Brain microvascular endothelial cell (primary cell): ENCODE results near the gene EML3.
A peak's percentile ranks its signal among the peaks of the same experiment; 100 is the strongest.

Experiments
- DNase-seq: peaks from one replicate; pipeline ENCODE4 v3.0.0-alpha.2; 2020
- H3K27ac ChIP-seq: fragments of 250-450 bp; sonication (Bioruptor Pico); 2 replicates; pipeline ENCODE4 v1.5.1; 2020; ENCODE audit warnings: mild to moderate bottlenecking, moderate library complexity
- H3K27me3 ChIP-seq: fragments of 250-450 bp; sonication (Bioruptor Pico); replicated peaks from 2 replicates; pipeline ENCODE4 v1.5.1; 2020; ENCODE audit warnings: mild to moderate bottlenecking
- H3K36me3 ChIP-seq: fragments of 250-450 bp; sonication (Bioruptor Pico); replicated peaks from 2 replicates; pipeline ENCODE4 v1.5.1; 2020; ENCODE audit warnings: mild to moderate bottlenecking
- H3K4me3 ChIP-seq: 2 replicates; pipeline ENCODE4 v1.5.1; 2011; ENCODE audit warnings: low read depth, mild to moderate bottlenecking, control low read depth, low read length, moderate library complexity
- in situ Hi-C: cut with HindIII; loops from 2 replicates; pipeline ENCODE4 v1.10.0; 2017; ENCODE audit warnings: low sequenced_read_pairs, low pct_ligation_motif_present
- TF ChIP-seq, protein P1 (sequence below): IDR thresholded peaks from 2 replicates; pipeline ENCODE4 v1.5.1; 2011; ENCODE audit warnings: low read depth, mild to moderate bottlenecking, moderate library complexity, low read length, control low read depth, inconsistent platforms; ENCODE audit errors: missing control alignments

EML3 gene

DNA sequence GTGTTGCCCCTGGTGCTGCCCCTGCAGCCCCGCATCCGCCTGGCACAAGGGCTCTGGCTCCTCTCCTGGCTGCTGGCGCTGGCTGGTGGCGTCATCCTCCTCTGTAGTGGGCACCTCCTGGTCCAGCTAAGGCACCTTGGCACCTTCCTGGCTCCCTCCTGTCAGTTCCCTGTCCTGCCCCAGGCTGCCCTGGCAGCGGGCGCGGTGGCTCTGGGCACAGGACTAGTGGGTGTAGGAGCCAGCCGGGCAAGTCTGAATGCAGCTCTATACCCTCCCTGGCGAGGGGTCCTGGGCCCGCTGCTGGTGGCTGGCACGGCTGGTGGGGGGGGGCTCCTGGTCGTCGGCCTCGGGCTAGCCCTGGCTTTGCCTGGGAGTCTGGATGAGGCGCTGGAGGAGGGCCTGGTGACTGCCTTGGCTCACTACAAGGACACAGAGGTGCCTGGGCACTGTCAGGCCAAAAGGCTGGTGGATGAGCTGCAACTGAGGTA lies 760 bp upstream of the EML3 start:
- Histone ChIP-seq H3K36me3 (peaks cover 10% of the 10 kb centered on the region), H3K27me3 (no peaks in the 10 kb centered on the region), H3K27ac (no peak overlapping the region), H3K4me3 (no peak overlapping the region)
- TF ChIP-seq, protein P1, sequence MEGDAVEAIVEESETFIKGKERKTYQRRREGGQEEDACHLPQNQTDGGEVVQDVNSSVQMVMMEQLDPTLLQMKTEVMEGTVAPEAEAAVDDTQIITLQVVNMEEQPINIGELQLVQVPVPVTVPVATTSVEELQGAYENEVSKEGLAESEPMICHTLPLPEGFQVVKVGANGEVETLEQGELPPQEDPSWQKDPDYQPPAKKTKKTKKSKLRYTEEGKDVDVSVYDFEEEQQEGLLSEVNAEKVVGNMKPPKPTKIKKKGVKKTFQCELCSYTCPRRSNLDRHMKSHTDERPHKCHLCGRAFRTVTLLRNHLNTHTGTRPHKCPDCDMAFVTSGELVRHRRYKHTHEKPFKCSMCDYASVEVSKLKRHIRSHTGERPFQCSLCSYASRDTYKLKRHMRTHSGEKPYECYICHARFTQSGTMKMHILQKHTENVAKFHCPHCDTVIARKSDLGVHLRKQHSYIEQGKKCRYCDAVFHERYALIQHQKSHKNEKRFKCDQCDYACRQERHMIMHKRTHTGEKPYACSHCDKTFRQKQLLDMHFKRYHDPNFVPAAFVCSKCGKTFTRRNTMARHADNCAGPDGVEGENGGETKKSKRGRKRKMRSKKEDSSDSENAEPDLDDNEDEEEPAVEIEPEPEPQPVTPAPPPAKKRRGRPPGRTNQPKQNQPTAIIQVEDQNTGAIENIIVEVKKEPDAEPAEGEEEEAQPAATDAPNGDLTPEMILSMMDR, result no peak
- DNase-seq, result no peak
- in situ Hi-C loops, result no loop called here

- TF ChIP-seq, protein P1, result peak; percentile 9
- H3K27me3 ChIP-seq, result no peaks in the 10 kb centered on the region
- H3K4me3 ChIP-seq, result peak overlapping the region; percentile 75
- no peak for DNase-seq
- peak overlapping the region; percentile 42 for H3K27ac ChIP-seq
- in situ Hi-C loops, result no loop called here
- peaks cover 7% of the 10 kb centered on the region for H3K36me3 ChIP-seq
These were observed 740 bp downstream of the EML3 start for GRCh38 chr11:62611705-62612365.

DNA sequence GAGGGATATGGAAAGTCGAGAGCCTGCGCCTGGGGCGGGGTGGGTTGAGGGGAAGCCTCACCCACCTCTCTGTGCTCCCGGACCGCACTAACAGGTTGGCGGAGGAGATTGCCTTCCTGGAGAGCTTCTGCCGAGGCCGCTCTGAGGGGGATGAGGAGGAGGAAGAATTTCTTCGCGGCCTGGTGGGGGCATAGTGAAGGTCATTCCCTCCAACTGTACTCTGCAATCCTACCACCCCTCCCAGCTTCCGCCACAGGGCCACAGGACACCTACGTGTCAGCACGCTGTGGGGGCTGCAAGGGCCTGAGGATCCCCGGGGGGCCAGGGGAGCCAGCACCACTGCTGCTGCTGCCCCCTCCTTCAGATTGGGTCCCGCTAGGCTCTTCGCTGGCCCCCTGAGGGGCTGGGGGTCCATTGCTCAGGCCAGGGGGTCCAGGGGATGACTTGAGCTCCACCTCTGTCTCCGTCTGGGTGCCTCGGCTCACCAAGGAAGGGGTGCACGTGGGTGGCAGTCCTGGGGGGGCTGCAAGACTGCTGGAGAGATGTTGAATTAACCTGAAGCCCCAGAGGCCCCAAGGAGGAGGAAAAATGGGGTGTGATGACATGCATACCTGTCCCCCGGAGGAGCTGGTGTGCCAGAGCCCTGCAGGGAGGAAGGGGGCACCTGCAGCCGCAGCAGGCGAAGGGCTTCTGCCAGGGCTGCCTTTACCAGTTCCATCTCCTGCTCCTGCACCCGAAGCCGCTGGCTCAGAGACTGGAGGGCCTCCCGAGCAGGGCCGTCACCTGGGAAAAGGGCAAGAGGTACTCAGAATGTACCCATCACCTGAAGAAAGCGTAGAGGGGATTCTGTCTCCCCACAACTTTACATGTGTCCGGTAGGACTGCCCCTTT lies 1.5 kb downstream of the EML3 start:
- in situ Hi-C loops, result no loop called here
- DNase-seq, result no peak
- peak overlapping the region; percentile 75 for H3K4me3 ChIP-seq
- no peak overlapping the region for H3K27ac ChIP-seq
- peaks cover 2% of the 10 kb centered on the region for H3K36me3 ChIP-seq
- H3K27me3 ChIP-seq, result no peaks in the 10 kb centered on the region
- TF ChIP-seq, protein P1, result no peak

DNA sequence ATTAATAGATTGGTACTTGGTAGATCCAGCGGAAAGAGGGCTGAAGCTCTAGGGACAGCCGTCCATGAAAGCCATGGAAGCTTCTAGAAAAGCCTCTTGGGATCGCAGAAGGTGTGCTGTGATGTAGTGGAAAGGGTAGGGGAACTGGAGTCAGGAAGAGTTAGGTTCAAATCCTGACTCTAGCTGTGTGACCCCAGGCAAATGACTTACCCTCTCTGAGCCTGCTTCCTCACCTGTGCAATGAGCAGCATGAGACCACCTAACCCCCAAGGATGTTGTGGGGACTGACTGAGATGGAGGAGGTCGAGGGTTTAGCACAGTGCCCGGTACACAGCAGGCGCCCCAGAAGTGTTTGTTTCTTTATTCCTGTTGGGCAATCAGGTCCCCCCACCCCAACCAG lies 2.2 kb downstream of the EML3 start:
- H3K4me3 ChIP-seq, result no peak overlapping the region
- in situ Hi-C loops, result no loop called here
- no peaks in the 10 kb centered on the region for H3K27me3 ChIP-seq
- H3K36me3 ChIP-seq, result peaks cover 2% of the 10 kb centered on the region
- no peak overlapping the region for H3K27ac ChIP-seq
- no peak for DNase-seq
- TF ChIP-seq, protein P1, result no peak

DNA sequence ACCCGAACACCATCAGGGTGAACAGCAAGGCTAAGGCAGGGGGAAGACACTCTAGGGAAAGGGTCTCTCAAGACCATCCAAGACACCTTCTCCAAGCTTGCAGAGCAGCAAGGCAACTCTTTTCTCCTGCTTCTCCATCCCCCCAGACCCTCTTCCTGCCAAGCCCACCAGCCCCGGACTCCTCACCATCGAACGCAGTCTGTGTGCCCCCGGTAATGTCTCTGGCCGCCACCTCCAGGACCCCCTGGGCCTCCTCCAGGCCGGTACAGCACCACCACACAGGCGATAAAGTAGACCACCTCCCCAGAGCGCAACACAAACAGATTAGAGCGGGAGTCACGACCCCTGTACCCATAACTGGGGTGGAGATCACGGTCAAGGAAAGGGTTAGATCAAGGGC lies 3.8 kb downstream of the EML3 start:
- Histone ChIP-seq H3K36me3 (peaks cover 2% of the 10 kb centered on the region), H3K27ac (no peak overlapping the region), H3K4me3 (no peak overlapping the region), H3K27me3 (no peaks in the 10 kb centered on the region)
- in situ Hi-C loops, result no loop called here
- DNase-seq, result no peak
- TF ChIP-seq, protein P1, result no peak
